GM21381 (cell line): ENCODE measurements around the gene CDSN.

Experiments used
- ATAC-seq: cut with Tn5 transposase; IDR thresholded peaks from one replicate; pipeline ENCODE4 v1.9.1; 2021; ENCODE audit warnings: mild to moderate bottlenecking, moderate library complexity; ENCODE audit not compliant: unreplicated experiment

CDSN gene

GRCh38 chr6:31149827-31150447, 29.7 kb upstream of the CDSN start:
- no peak for ATAC-seq

DNA sequence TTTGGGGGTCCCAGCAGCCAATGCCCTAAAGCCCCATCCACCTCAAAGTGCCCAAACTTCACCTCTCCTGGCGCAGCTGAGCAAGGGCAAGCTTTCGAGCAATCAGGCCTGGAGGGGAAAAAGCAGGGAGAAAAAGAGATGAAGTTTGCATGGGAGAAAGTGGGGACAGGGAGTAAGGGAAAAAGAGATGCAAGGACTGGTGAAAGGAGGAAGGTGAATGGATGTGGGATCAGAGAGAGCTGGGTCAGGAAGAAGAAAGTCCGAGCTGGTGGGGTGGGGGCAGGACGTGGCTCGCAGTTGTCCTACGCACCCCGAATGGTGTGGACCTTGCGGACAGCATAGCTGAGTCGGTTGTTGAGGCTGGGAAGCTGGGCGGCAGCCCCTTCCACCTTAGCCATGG, 25.1 kb upstream of the CDSN start:
- ATAC-seq, result no peak

GRCh38 chr6:31144970-31145340, 24.7 kb upstream of the CDSN start:
- no peak for ATAC-seq

DNA sequence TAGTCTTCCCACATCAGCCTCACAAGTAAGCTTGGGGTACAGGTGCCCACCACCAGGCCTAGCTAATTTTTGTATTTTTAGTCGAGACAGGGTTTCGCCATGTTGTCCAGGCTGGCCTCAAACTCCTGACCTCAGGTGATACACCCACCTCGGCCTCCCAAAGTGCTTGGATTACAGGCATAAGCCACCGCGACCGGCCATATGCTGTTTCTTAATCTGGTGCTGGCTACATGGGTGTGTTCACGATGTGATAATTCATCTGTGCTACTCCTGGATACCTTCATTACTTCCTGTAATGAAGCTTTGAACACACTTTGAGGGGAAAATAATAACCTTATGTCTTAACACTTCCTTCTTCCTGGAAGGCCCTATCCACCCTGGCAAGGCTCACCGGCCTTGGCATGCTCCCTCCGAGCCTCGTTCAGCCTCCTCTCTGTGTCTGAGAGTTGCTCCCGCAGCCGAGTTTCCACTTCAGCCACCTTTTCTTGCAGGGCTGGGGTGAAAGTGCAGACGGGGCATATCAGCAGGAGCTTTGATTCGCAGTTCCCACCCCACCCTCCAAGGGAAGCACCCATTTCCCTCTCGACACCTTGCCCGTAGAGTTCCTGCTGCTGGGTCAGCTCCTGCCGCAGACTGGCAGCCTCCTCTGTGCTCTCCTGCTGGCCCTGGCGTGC, 24.2 kb upstream of the CDSN start:
- ATAC-seq, result no peak

DNA sequence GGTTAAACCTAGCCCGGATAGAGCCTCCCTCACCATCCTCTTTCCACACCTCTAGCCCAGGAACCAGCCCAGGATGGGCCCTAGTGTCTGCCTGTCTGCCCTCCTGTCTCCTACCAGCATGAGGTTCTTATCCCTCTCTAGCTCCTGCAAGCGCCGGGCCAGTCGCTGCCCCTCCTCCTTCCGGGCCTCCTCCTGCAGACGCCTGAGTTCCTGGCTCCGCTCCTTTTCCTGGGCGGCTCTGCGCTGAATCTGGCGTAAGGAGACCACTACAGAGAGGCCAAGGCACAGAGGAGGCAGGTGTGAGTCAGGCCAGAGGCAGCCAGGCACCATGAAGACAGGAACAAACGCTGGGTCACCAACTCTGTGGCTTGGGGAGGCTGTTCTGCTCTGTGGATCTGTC, 22.9 kb upstream of the CDSN start:
- no peak for ATAC-seq

- no peak for ATAC-seq
Observed at GRCh38 chr6:31142361-31142761, 22.1 kb upstream of the CDSN start.

- ATAC-seq, result no peak
Observed at GRCh38 chr6:31140643-31141042, 20.4 kb upstream of the CDSN start.

DNA sequence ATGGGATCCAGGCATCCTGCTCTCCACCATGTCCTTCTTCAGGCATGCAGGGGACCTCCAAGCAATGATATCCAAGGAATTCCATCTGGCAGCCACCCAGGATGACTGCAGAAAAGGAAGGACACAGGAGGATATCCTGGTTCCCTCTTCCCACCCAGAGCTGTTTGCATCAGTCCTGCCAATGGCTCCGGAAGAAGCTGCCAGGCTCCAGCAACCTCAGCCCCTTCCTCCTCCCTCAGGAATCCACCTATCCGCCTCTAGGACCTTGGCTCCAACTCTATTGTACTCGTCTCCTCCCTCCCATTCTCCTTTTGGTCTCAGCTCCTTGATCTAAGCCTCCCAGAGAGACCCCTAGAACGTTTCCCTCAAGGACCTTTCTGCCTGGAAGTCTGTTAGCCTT, 19.4 kb upstream of the CDSN start:
- no peak for ATAC-seq

- no peak for ATAC-seq
Observed at GRCh38 chr6:31138982-31139381, 18.7 kb upstream of the CDSN start, which contains the start of gene PSORS1C2. TSS of gene PSORS1C2 (minus strand) at chr6:31139066. CDS start at chr6:31139026, 40 bp downstream.

DNA sequence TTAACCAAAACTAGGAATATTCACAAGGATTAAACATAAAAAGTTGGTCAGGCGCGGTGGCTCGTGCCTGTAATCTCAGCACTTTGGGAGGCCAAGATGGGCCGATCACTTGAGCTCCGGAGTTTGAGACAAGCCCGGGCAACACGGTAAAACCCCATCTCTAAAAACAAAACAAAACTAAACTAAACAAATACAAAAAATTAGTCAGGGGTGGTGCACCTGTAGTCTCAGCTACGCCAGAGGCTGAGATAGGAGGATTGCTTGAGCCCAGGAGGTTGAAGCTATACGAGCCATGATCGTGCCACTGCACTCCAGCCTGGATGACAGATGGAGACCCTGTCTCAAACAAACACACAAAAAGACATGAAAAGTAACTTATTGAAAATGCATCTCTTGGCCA, 15.5 kb upstream of the CDSN start:
- ATAC-seq, result no peak

DNA sequence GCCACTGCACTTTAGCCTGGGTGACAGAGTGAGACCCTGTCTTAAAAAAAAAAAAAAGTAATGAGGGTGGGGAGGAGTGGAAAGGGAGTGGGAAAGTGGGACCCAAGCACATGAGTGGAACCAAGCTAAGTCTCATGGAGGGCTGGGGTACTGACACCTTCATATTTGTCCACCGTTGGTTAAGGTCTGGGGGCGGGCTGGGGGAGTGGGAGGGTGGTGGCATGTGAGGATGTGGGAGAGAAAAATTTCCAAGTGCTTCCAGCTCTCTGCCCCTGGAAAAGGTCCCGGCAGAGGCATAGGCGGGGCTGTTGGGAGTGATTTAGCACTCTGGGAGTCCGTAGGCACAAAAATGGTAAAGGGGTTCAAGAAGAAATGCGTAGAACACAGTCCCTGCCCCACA, 12.6 kb upstream of the CDSN start:
- ATAC-seq, result no peak

- ATAC-seq, result no peak
Observed at GRCh38 chr6:31131595-31131994, 11.3 kb upstream of the CDSN start.

DNA sequence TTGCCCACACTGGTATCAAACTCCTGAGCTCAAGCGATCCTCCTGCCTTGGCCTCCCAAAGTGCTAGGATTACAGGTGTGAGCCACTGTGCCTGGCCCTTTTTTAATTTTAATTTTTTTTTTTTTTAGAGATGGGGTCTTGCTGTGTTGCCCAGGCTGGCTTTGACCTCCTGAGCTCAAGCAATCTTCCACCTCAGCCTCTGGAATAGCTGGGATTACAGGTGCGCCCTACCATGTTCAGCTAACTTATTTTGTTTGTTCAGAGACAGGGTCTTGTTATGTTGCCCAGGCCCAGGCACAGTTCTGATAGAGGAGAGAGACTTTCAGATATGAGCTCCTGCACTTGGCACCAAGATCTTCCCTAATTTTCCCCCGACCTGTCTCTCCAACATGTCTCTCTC, 10.5 kb upstream of the CDSN start:
- ATAC-seq, result no peak

- no peak for ATAC-seq
Observed at GRCh38 chr6:31129130-31129529, 8.9 kb upstream of the CDSN start.

- ATAC-seq, result no peak
Observed at GRCh38 chr6:31128093-31128676, 7.9 kb upstream of the CDSN start.

DNA sequence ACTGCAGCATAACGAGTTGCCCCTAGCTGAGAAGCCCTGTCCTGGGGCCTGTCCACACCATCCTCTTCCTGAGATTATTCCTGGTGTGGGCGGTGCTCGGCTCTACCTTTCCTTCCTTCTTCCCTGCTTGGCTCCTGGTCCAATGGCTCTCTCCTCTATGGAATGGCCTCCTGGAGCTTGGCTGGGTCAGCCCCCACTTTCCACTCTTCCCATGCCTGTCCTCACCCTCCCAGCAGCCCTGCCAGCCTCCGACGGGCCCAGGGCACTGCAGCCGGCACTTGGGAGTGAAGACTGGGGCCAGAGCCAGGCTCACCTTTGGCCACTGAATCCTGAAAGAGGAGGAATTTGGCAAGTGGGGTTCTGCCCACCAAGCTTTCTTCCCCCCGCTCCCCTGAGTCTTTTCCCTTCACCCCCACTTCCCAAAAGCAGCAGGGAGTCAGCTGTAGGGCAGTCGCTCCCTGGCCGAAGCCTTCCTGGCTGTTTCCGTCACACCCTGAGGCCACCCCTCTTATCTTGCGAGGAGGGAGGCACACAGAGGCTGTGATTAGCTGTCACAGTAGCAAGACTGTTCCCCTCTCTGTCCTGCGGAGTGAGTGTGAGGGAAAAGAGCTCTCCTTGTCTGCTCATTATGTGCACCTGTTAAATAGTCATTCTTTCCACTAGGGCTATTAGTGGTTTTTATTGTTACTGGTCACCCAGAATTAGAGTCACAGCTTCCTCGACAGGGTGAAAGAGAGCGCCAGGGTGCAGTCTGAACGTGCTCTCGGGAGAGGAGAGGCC, 6.3 kb upstream of the CDSN start:
- no peak for ATAC-seq

DNA sequence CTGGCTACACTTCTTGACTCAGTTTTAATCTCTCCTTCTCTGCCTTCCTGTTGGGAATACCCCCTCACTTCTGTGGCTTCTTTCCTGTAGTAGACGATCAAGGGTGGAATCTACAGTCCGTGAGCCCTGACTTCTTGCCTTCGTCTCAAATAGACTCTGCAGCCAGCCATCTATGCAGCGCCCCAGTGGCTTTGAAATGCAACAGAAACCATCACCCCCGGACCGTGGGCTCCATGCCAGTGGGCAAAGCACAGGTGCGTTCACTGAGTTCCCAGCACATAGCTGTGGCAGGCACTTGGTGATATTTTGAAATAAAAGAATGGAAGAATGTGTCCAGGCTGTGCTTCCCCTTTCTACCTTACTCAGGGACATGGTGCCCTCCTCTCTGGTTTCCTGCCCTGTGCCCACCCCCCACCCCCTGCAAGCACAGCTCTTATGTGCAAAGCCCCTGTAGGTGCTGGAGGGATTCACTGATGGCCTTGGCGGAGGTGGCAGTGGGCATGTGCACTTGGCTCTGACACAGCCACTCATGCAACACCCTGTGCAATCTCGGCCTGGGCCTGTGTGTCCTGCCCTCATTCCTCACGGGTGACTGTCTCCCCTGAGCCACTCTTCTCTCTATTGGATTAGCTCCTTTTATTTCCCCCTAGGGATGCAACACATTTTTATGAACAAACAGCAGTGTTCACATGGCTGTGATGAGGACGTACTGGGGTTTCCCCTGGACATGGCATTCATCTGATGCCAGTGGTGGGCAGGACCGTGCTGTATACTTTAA, 5.5 kb upstream of the CDSN start:
- ATAC-seq, result no peak

DNA sequence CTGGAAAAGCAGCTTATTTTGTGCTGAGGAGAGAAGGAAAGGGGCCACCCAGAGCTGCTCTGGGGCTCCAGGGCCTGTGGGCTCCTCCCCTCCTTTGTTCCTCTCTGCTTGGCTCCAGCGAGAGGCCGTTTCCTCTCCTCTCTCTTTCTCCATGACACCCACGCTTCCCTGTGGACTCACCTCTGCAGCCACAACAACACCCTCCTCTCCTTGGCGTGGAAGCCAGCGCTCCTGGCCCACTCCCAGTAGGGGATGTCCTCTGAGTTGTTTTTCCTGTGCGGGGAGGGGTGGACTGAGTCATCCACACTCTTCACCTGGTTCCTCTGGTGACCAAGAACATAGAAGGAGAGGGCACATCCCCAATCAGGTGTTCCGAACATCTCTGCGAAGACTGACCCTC, 4.9 kb upstream of the CDSN start:
- no peak for ATAC-seq

GRCh38 chr6:31122791-31123706, 2.8 kb upstream of the CDSN start:
- no peak for ATAC-seq
